SK-N-SH (cell line): ENCODE results near the gene OR2V1. TPM values are rescaled to one million over a fixed set of nuclear protein-coding genes. Genes with fewer than 3 reads are reported as not detected.

Experiments used
- CTCF ChIA-PET: fragments of 300-600, 350-600 bp; formaldehyde crosslinking; extraction: SDS; loops from one replicate; lab custom pipeline; 2021; lab: Yijun Ruan, JAX
- POLR2A ChIA-PET: fragments of 350-600 bp; sonication (Branson Sonifier 250); formaldehyde crosslinking; extraction: SDS; loops from one replicate; lab custom pipeline; 2020; ENCODE audit warnings: antibody characterized with exemption, inconsistent platforms; lab: Yijun Ruan, JAX
- DNase-seq: peaks from one replicate; pipeline ENCODE4 v3.0.0; 2012
- H2AFZ ChIP-seq: fragments of 200-600 bp; sonication (generic); 2 replicates; pipeline ENCODE4 v1.8.1; 2016; ENCODE audit warnings: antibody characterized with exemption, mild to moderate bottlenecking, low read depth
- H3F3A ChIP-seq: fragments of 200-600 bp; sonication (generic); replicated peaks from 2 replicates; pipeline ENCODE3; 2016; ENCODE audit warnings: antibody characterized with exemption, mild to moderate bottlenecking; ENCODE audit not compliant: insufficient read depth
- H3K27ac ChIP-seq, 2 experiments: fragments of 200-500 bp in 1 of 2; fragments of 200-600 bp in 1 of 2; sonication (Bioruptor generic) in 1 of 2; sonication (generic), shearing (Covaris generic) in 1 of 2; 2 replicates each; pipeline versions ENCODE4 v1.5.1 to v1.6.1; 2014 to 2016; ENCODE audit warnings: low read depth in 2 of 2, inconsistent platforms in 1 of 2, low read length in 1 of 2, mild to moderate bottlenecking in 1 of 2, mixed read lengths in 1 of 2
- H3K27me3 ChIP-seq: fragments of 200-600 bp; sonication (generic), shearing (Covaris generic); 2 replicates; pipeline ENCODE4 v1.6.1; 2016; ENCODE audit warnings: mixed run types; ENCODE audit not compliant: insufficient read depth
- H3K36me3 ChIP-seq, 2 experiments: fragments of 200-500 bp in 1 of 2; fragments of 200-600 bp in 1 of 2; sonication (Bioruptor generic) in 1 of 2; sonication (generic) in 1 of 2; replicated peaks in 1 of 2; 2 replicates each; pipeline versions ENCODE3 to v1.5.1; 2014 to 2016; ENCODE audit warnings: low read length in 1 of 2, mild to moderate bottlenecking in 1 of 2; ENCODE audit not compliant: insufficient read depth in 2 of 2, control insufficient read depth in 1 of 2
- H3K4me1 ChIP-seq, 2 experiments: fragments of 200-500 bp in 1 of 2; fragments of 200-600 bp in 1 of 2; sonication (Bioruptor generic) in 1 of 2; sonication (generic), shearing (Covaris generic) in 1 of 2; 2 replicates each; pipeline versions ENCODE4 v1.5.1 to v1.6.1; 2014 to 2016; ENCODE audit warnings: low read depth in 1 of 2, low read length in 1 of 2, mixed run types in 1 of 2; ENCODE audit not compliant: insufficient read depth in 2 of 2, control insufficient read depth in 1 of 2
- H3K4me2 ChIP-seq: fragments of 200-600 bp; sonication (generic), shearing (Covaris generic); 2 replicates; pipeline ENCODE4 v1.6.1; 2017; ENCODE audit warnings: mixed run types
- H3K4me3 ChIP-seq, 2 experiments: fragments of 200-500 bp in 1 of 2; fragments of 200-600 bp in 1 of 2; sonication (Bioruptor generic) in 1 of 2; sonication (generic), shearing (Covaris generic) in 1 of 2; 2 replicates each; pipeline versions ENCODE4 v1.5.1 to v1.8.1; 2014 to 2016; ENCODE audit warnings: low read depth in 2 of 2, inconsistent platforms in 1 of 2, low read length in 1 of 2, mild to moderate bottlenecking in 1 of 2, mixed read lengths in 1 of 2, moderate library complexity in 1 of 2
- H3K79me2 ChIP-seq: fragments of 200-600 bp; sonication (generic); 2 replicates; pipeline ENCODE4 v1.8.1; 2017; ENCODE audit warnings: mild to moderate bottlenecking; ENCODE audit not compliant: insufficient read depth
- H3K9ac ChIP-seq: fragments of 200-600 bp; sonication (generic); 2 replicates; pipeline ENCODE4 v1.6.1; 2017; ENCODE audit warnings: mixed run types
- H3K9me2 ChIP-seq: fragments of 200-600 bp; sonication (generic); 2 replicates; pipeline ENCODE4 v1.6.1; 2017; ENCODE audit warnings: mixed run types
- H3K9me3 ChIP-seq: fragments of 200-600 bp; sonication (generic); 2 replicates; pipeline ENCODE4 v1.6.1; 2017; ENCODE audit warnings: mixed run types, mild to moderate bottlenecking, moderate library complexity
- H4K20me1 ChIP-seq: fragments of 200-600 bp; sonication (generic); 2 replicates; pipeline ENCODE4 v1.6.1; 2017; ENCODE audit warnings: mild to moderate bottlenecking, mixed run types; ENCODE audit not compliant: insufficient read depth
- CHD2 ChIP-seq: fragments of 150-350 bp; IDR thresholded peaks from 2 replicates; pipeline ENCODE4 v1.6.1; 2018; ENCODE audit warnings: low read length; ENCODE audit not compliant: partially characterized antibody
- ELF1 ChIP-seq: IDR thresholded peaks from 2 replicates; pipeline ENCODE4 v1.4.0; 2012
- FOSL2 ChIP-seq: IDR thresholded peaks from 2 replicates; pipeline ENCODE4 v1.4.0; 2012; ENCODE audit warnings: low read depth, mild to moderate bottlenecking, moderate library complexity, borderline replicate concordance
- FOXM1 ChIP-seq: IDR thresholded peaks from 2 replicates; pipeline ENCODE4 v1.4.0; 2012; ENCODE audit warnings: low read depth, mild to moderate bottlenecking
- MXI1 ChIP-seq: IDR thresholded peaks from 2 replicates; pipeline ENCODE4 v1.6.1; 2012; ENCODE audit warnings: mild to moderate bottlenecking, low read depth, low read length, improper control_type of control experiment
- NRF1 ChIP-seq: IDR thresholded peaks from 2 replicates; pipeline ENCODE4 v1.6.1; 2012; ENCODE audit warnings: low read depth, mild to moderate bottlenecking, low read length
- POLR2AphosphoS5 ChIP-seq: IDR thresholded peaks from 2 replicates; pipeline ENCODE4 v1.6.1; 2012; ENCODE audit warnings: low read depth, low read length
- RAD21 ChIP-seq: IDR thresholded peaks from 2 replicates; pipeline ENCODE4 v1.6.1; 2012; ENCODE audit warnings: mild to moderate bottlenecking, low read length
- RCOR1 ChIP-seq: fragments of 150-350 bp; IDR thresholded peaks from 2 replicates; pipeline ENCODE4 v1.6.1; 2017; ENCODE audit warnings: antibody characterized with exemption, low read length
- SIN3A ChIP-seq: IDR thresholded peaks from 2 replicates; pipeline ENCODE4 v1.6.1; 2012; ENCODE audit warnings: low read depth, mild to moderate bottlenecking, low read length, moderate library complexity, borderline replicate concordance
- TAF1 ChIP-seq: IDR thresholded peaks from 2 replicates; pipeline ENCODE4 v1.6.1; 2012; ENCODE audit warnings: low read depth, mild to moderate bottlenecking, low read length, moderate library complexity, borderline replicate concordance
- TCF12 ChIP-seq: IDR thresholded peaks from 2 replicates; pipeline ENCODE4 v1.4.0; 2012
- TEAD4 ChIP-seq: IDR thresholded peaks from 2 replicates; pipeline ENCODE4 v1.4.0; 2012; ENCODE audit warnings: mild to moderate bottlenecking, borderline replicate concordance; ENCODE audit not compliant: insufficient read depth
- USF1 ChIP-seq: IDR thresholded peaks from 2 replicates; pipeline ENCODE4 v1.4.0; 2012; ENCODE audit warnings: low read depth, borderline replicate concordance
- USF2 ChIP-seq: fragments of 150-350 bp; IDR thresholded peaks from 2 replicates; pipeline ENCODE4 v1.6.1; 2017; ENCODE audit warnings: antibody characterized with exemption, low read length, low read depth, borderline replicate concordance
- ZBTB33 ChIP-seq: IDR thresholded peaks from 2 replicates; pipeline ENCODE4 v1.4.0; 2012; ENCODE audit warnings: low read depth, borderline replicate concordance
- WGBS: methylation state at CpG from one replicate; pipeline ENCODE4 v1.1.6; 2017; ENCODE audit warnings: low lambda C conversion rate; 5-methylcytosine and 5-hydroxymethylcytosine counted together
- polyA plus RNA-seq, 3 experiments: library from polyadenylated mRNA; depleted of rRNA; stranded (reverse); fragments of >200 nt; gene quantifications; 2 replicates each; pipeline ENCODE4 v1.2.3, GENCODE V29; 2012

OR2V1 gene
- polyA plus RNA-seq, 1 of the 3 experiments (the other 2 are of a cell fraction) = not detected

- H3K79me2 ChIP-seq = no peaks in the 10 kb centered on the region
- peak overlapping the region; percentile 29; the same call in 1 of the 2 replicates for H2AFZ ChIP-seq
- H3K4me3 ChIP-seq = peak overlapping the region in 1 of 2 experiments; percentile 21; a peak in 2 of 4 replicates
- H3K36me3 ChIP-seq = no peaks in the 10 kb centered on the region
- peaks cover 95% of the 10 kb centered on the region for H3K27me3 ChIP-seq
- TF ChIP-seq FOXM1 = no peak
- no peak for TF ChIP-seq TAF1
- no peak for TF ChIP-seq CHD2
- TF ChIP-seq ZBTB33 = no peak
- TF ChIP-seq SIN3A = no peak
- TF ChIP-seq POLR2AphosphoS5 = no peak
- no peak for TF ChIP-seq FOSL2
- no peak for TF ChIP-seq MXI1
- no peak for TF ChIP-seq ELF1
- no peak for TF ChIP-seq NRF1
- no peak for TF ChIP-seq TEAD4
- TF ChIP-seq TCF12 = no peak
- TF ChIP-seq USF2 = no peak
- no peak for TF ChIP-seq USF1
- no peak for TF ChIP-seq RAD21
- TF ChIP-seq RCOR1 = no peak
- TF ChIP-seq, all 33 proteins: peak for 0
- ChIA-PET CTCF (interaction anchor here (1.1 kb wide), 1 partner anchor 10 kb away, joined by 3 read pairs; no protein-coding TSS in a partner anchor), POLR2A (no interaction called here)
- Histone ChIP-seq H3F3A (peaks cover 7% of the 10 kb centered on the region), H3K27ac (no peak overlapping the region), H3K4me1 (no peaks in the 10 kb centered on the region), H4K20me1 (no peaks in the 10 kb centered on the region), H3K9me2 (no peaks in the 10 kb centered on the region), H3K9me3 (no peaks in the 10 kb centered on the region), H3K4me2 (peak overlapping the region; percentile 50; the same call in 1 of the 2 replicates), H3K9ac (no peak overlapping the region)
- WGBS = 24% methylated on average over 29 of the region's 47 CpGs
- no peak for DNase-seq
These were observed 15.9 kb downstream of the OR2V1 start for GRCh38 chr5:181114844-181115778.
